A549 (cell line): ENCODE data around the gene DUOX1.

Experiments
- CHD2 ChIP-seq: fragments of 150-350 bp; IDR thresholded peaks from 2 replicates; pipeline ENCODE4 v1.6.1; 2014; ENCODE audit warnings: low read length; ENCODE audit not compliant: partially characterized antibody
- CTCF ChIP-seq: fragments of >200 bp; sonication (Bioruptor Twin); formaldehyde crosslinking; IDR thresholded peaks from 3 replicates; pipeline ENCODE4 v1.5.1; 2016
- ESRRA ChIP-seq: fragments of 150-350 bp; IDR thresholded peaks from 2 replicates; pipeline ENCODE4 v1.6.1; 2014; ENCODE audit warnings: mild to moderate bottlenecking, low read length, borderline replicate concordance
- JUNB ChIP-seq: fragments of >200 bp; sonication (Bioruptor Twin); formaldehyde crosslinking; IDR thresholded peaks from 2 replicates; pipeline ENCODE4 v1.6.1; 2016
- MAX ChIP-seq: IDR thresholded peaks from 2 replicates; pipeline ENCODE4 v1.6.1; 2012
- POLR2A ChIP-seq: IDR thresholded peaks from 2 replicates; pipeline ENCODE4 v1.6.1; 2012; ENCODE audit warnings: mild to moderate bottlenecking, low read length

GRCh38 chr15:45091576-45091975 lies 38.2 kb upstream of the DUOX1 start:
- TF ChIP-seq JUNB (no peak), POLR2A (no peak), CTCF (no peak), CHD2 (no peak), ESRRA (no peak), MAX (no peak)
